ENCODE results near the gene HSD17B12. TPM values are rescaled to one million over a fixed set of nuclear protein-coding genes. Genes with fewer than 3 reads are reported as not detected.

HSD17B12 gene
- total RNA-seq, 1 donor from 2014 or later: 84.7 TPM

DNA sequence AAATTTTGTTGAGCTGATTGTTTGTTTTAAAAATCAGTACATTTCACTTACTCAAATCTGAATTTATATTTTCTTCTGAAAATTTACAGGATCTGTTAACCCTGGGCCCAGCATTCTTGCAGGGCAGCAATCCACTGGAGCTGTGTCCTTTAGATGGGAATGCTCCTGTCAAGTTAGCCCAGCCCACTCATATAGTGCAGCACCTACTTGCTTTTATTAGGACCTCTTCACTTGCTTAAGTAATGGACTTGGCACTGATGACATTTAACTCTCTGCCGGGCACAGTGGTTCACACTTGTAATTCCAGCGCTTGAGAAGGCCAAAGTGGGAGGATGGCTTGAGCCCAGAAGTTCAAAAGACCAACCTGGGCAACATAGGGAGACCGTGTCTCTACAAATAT lies 89.6 kb downstream of the HSD17B12 start:
- no peak overlapping the region for H3K4me3 ChIP-seq (ENCODE audit: low read depth, low read length)

GRCh38 chr11:43772733-43773132 lies 92.2 kb downstream of the HSD17B12 start:
- H3K27me3 ChIP-seq (ENCODE audit: control insufficient read depth, insufficient read depth, low read length): no peaks in the 10 kb centered on the region
- H3K4me3 ChIP-seq (ENCODE audit: low read depth, low read length): no peak overlapping the region
- no peak for DNase-seq (ENCODE audit: low read depth)
- no peaks in the 10 kb centered on the region for H3K36me3 ChIP-seq (ENCODE audit: control insufficient read depth, insufficient read depth, low read length)
- no peak for TF ChIP-seq CTCF (IDR thresholded peaks at IDR 0.05; ENCODE audit: insufficient read depth, low read length, poor library complexity, severe bottlenecking)

More for the DNA sequence above, 89.6 kb downstream of the HSD17B12 start:
- Histone ChIP-seq H3K27me3 (ENCODE audit: control insufficient read depth, insufficient read depth, low read length) (no peaks in the 10 kb centered on the region), H3K36me3 (ENCODE audit: control insufficient read depth, insufficient read depth, low read length) (no peaks in the 10 kb centered on the region)
- TF ChIP-seq CTCF (IDR thresholded peaks at IDR 0.05; ENCODE audit: insufficient read depth, low read length, poor library complexity, severe bottlenecking): no peak
- DNase-seq (ENCODE audit: low read depth): no peak

DNA sequence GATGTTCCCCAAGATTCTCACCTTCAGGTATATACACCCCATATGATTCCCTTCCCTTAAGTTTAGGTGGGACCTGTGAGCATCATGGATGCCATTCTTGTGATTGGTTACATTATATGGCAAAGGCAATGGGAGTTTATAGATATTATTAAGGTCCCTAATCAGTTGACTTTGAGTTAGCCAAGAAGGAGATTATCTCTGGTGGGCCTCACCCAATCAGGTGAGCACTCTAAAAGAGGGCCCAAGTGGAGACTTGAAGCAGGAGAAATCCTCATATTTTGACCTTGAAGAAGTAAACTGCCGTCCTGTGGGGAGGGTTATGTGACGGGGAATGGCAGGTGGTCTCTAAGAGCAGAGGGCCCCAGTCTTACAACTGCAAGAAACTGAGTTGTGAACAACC lies 94.2 kb downstream of the HSD17B12 start:
- DNase-seq (ENCODE audit: low read depth): no peak
- Histone ChIP-seq H3K4me3 (ENCODE audit: low read depth, low read length) (no peak overlapping the region), H3K36me3 (ENCODE audit: control insufficient read depth, insufficient read depth, low read length) (no peaks in the 10 kb centered on the region), H3K27me3 (ENCODE audit: control insufficient read depth, insufficient read depth, low read length) (no peaks in the 10 kb centered on the region)
- no peak for TF ChIP-seq CTCF (IDR thresholded peaks at IDR 0.05; ENCODE audit: insufficient read depth, low read length, poor library complexity, severe bottlenecking)

GRCh38 chr11:43779306-43779705 lies 98.8 kb downstream of the HSD17B12 start:
- no peak for DNase-seq (ENCODE audit: low read depth)
- Histone ChIP-seq H3K27me3 (ENCODE audit: control insufficient read depth, insufficient read depth, low read length) (no peaks in the 10 kb centered on the region), H3K4me3 (ENCODE audit: low read depth, low read length) (no peak overlapping the region), H3K36me3 (ENCODE audit: control insufficient read depth, insufficient read depth, low read length) (no peaks in the 10 kb centered on the region)
- no peak for TF ChIP-seq CTCF (IDR thresholded peaks at IDR 0.05; ENCODE audit: insufficient read depth, low read length, poor library complexity, severe bottlenecking)

DNA sequence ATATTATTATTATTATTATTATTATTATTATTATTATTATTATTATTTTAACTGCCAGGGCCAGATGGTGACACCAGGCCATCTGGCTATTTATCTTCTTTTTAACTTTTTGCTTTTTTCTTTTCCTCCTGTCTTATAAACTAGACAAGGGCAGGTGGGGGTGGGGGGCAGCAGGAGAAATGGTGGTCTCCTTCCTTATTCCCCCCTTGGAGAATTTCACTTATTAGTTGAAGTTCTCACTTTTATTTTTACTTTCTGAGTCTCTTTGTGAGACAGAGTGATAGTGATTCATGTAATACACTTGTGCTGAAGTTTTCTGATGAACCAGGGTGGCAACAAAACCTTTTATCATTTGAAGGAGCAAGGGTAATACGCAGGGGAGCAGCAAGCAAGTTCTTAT lies 103.8 kb downstream of the HSD17B12 start:
- TF ChIP-seq CTCF (IDR thresholded peaks at IDR 0.05; ENCODE audit: insufficient read depth, low read length, poor library complexity, severe bottlenecking): no peak
- no peak for DNase-seq (ENCODE audit: low read depth)
- no peaks in the 10 kb centered on the region for H3K27me3 ChIP-seq (ENCODE audit: control insufficient read depth, insufficient read depth, low read length)
- no peaks in the 10 kb centered on the region for H3K36me3 ChIP-seq (ENCODE audit: control insufficient read depth, insufficient read depth, low read length)
- H3K4me3 ChIP-seq (ENCODE audit: low read depth, low read length): no peak overlapping the region

GRCh38 chr11:43784866-43785265 lies 104.3 kb downstream of the HSD17B12 start:
- H3K4me3 ChIP-seq (ENCODE audit: low read depth, low read length): no peak overlapping the region
- no peak for TF ChIP-seq CTCF (IDR thresholded peaks at IDR 0.05; ENCODE audit: insufficient read depth, low read length, poor library complexity, severe bottlenecking)
- H3K36me3 ChIP-seq (ENCODE audit: control insufficient read depth, insufficient read depth, low read length): no peaks in the 10 kb centered on the region
- no peaks in the 10 kb centered on the region for H3K27me3 ChIP-seq (ENCODE audit: control insufficient read depth, insufficient read depth, low read length)
- no peak for DNase-seq (ENCODE audit: low read depth)
